IMR-90 (cell line): ENCODE data around the gene TBC1D30. TPM values are rescaled to one million over a fixed set of nuclear protein-coding genes. Genes with fewer than 3 reads are reported as not detected.

Source experiments
- ATAC-seq: fragments of 200-7000 bp; cut with Tn5 transposase; 2 replicates; pipeline ENCODE4 v1.9.1; 2020; ENCODE audit warnings: low read depth, mild to moderate bottlenecking, moderate library complexity
- BruUV-seq: library from RNA; stranded (reverse); fragments of 400-500 nt; replicated peaks from 2 replicates; lab custom pipeline; 2021; lab: Mats Ljungman, UMichigan
- CTCF ChIA-PET: fragments of 300-600 bp; formaldehyde crosslinking; extraction: SDS; loops from one replicate; lab custom pipeline; 2021; ENCODE audit warnings: antibody characterized with exemption; lab: Yijun Ruan, JAX
- POLR2A ChIA-PET: fragments of 300-600 bp; sonication (Branson Sonifier 250); formaldehyde crosslinking; loops from one replicate; lab custom pipeline; 2022; ENCODE audit warnings: antibody characterized with exemption; ENCODE audit not compliant: unreplicated experiment; lab: Charles Lee
- DNase-seq: peaks from one replicate; pipeline ENCODE4 v3.0.0; 2013
- H2AFZ ChIP-seq: replicated peaks from 2 replicates; pipeline ENCODE3; 2013; ENCODE audit warnings: low read length, mild to moderate bottlenecking; ENCODE audit not compliant: poor library complexity
- H2AK5ac ChIP-seq: 2 replicates; pipeline ENCODE4 v1.6.1; 2013; ENCODE audit warnings: low read depth, low read length, inconsistent platforms
- H2AK9ac ChIP-seq: replicated peaks from 2 replicates; pipeline ENCODE3; 2013; ENCODE audit warnings: mild to moderate bottlenecking, low read depth, low read length, moderate library complexity; ENCODE audit not compliant: poor library complexity
- H2BK120ac ChIP-seq: 2 replicates; pipeline ENCODE4 v1.6.1; 2013; ENCODE audit warnings: low read depth, low read length, inconsistent platforms
- H2BK15ac ChIP-seq: 3 replicates; pipeline ENCODE4 v1.6.1; 2013; ENCODE audit warnings: low read depth, low read length, inconsistent platforms
- H2BK20ac ChIP-seq: 2 replicates; pipeline ENCODE4 v1.6.1; 2013; ENCODE audit warnings: low read depth, mild to moderate bottlenecking, inconsistent platforms, low read length, moderate library complexity
- H2BK5ac ChIP-seq: 2 replicates; pipeline ENCODE4 v1.6.1; 2013; ENCODE audit warnings: mild to moderate bottlenecking, low read depth, low read length, inconsistent platforms; ENCODE audit not compliant: poor library complexity, severe bottlenecking
- H3K14ac ChIP-seq: replicated peaks from 2 replicates; pipeline ENCODE4 v1.6.1; 2013; ENCODE audit warnings: low read depth, low read length, inconsistent platforms
- H3K18ac ChIP-seq: 2 replicates; pipeline ENCODE4 v1.6.1; 2013; ENCODE audit warnings: low read depth, low read length, control low read depth
- H3K23ac ChIP-seq: 2 replicates; pipeline ENCODE4 v1.6.1; 2013; ENCODE audit warnings: low read depth, low read length, inconsistent platforms
- H3K27ac ChIP-seq: 2 replicates; pipeline ENCODE4 v1.5.1; 2013; ENCODE audit warnings: mild to moderate bottlenecking, control low read depth, low read length; ENCODE audit not compliant: insufficient read depth
- H3K27me3 ChIP-seq: 2 replicates; pipeline ENCODE4 v1.6.1; 2013; ENCODE audit warnings: low read length; ENCODE audit not compliant: control insufficient read depth, insufficient read depth
- H3K36me3 ChIP-seq: 2 replicates; pipeline ENCODE4 v1.6.1; 2013; ENCODE audit warnings: low read length, mixed read lengths; ENCODE audit not compliant: control insufficient read depth, insufficient read depth
- H3K4ac ChIP-seq: 2 replicates; pipeline ENCODE4 v1.6.1; 2013; ENCODE audit warnings: low read depth, low read length, inconsistent platforms
- H3K4me1 ChIP-seq: 2 replicates; pipeline ENCODE4 v1.6.1; 2013; ENCODE audit warnings: low read length, mixed read lengths; ENCODE audit not compliant: control insufficient read depth, insufficient read depth
- H3K4me2 ChIP-seq: 2 replicates; pipeline ENCODE4 v1.6.1; 2013; ENCODE audit warnings: low read depth, mild to moderate bottlenecking, control low read depth, low read length, moderate library complexity
- H3K4me3 ChIP-seq: 2 replicates; pipeline ENCODE4 v1.5.1; 2013; ENCODE audit warnings: low read depth, mild to moderate bottlenecking, control low read depth, low read length, moderate library complexity; ENCODE audit not compliant: insufficient read depth
- H3K56ac ChIP-seq: 2 replicates; pipeline ENCODE4 v1.6.1; 2013; ENCODE audit warnings: low read length, inconsistent platforms; ENCODE audit not compliant: insufficient read depth; ENCODE audit errors: extremely low read depth
- H3K79me1 ChIP-seq, 2 experiments: 2 replicates each; pipeline ENCODE4 v1.6.1; 2013; ENCODE audit warnings: low read length in 2 of 2, inconsistent platforms in 1 of 2, low read depth in 1 of 2
- H3K9ac ChIP-seq: 2 replicates; pipeline ENCODE4 v1.6.1; 2013; ENCODE audit warnings: low read depth, low read length, control low read depth
- H3K9me1 ChIP-seq: 2 replicates; pipeline ENCODE4 v1.6.1; 2013; ENCODE audit warnings: low read length, inconsistent platforms; ENCODE audit not compliant: insufficient read depth
- H3K9me3 ChIP-seq: 2 replicates; pipeline ENCODE4 v1.6.1; 2013; ENCODE audit warnings: low read length; ENCODE audit not compliant: control insufficient read depth, insufficient read depth
- H4K20me1 ChIP-seq: 2 replicates; pipeline ENCODE4 v1.6.1; 2013; ENCODE audit warnings: low read length, inconsistent platforms; ENCODE audit not compliant: insufficient read depth
- H4K5ac ChIP-seq: 2 replicates; pipeline ENCODE4 v1.6.1; 2013; ENCODE audit warnings: mild to moderate bottlenecking, low read depth, low read length, control low read depth
- H4K8ac ChIP-seq, 2 experiments: 2 replicates each; pipeline ENCODE4 v1.6.1; 2013; ENCODE audit warnings: low read depth in 2 of 2, low read length in 2 of 2, control low read depth in 1 of 2, inconsistent platforms in 1 of 2
- H4K91ac ChIP-seq: 2 replicates; pipeline ENCODE4 v1.6.1; 2013; ENCODE audit warnings: low read depth, low read length, inconsistent platforms; ENCODE audit not compliant: insufficient read depth
- BHLHE40 ChIP-seq: fragments of 150-350 bp; IDR thresholded peaks from 2 replicates; pipeline ENCODE4 v1.6.1; 2016; ENCODE audit warnings: mild to moderate bottlenecking, low read depth, low read length
- CEBPB ChIP-seq: IDR thresholded peaks from 2 replicates; pipeline ENCODE4 v1.6.1; 2012; ENCODE audit warnings: low read depth, low read length, improper control_type of control experiment
- CHD1 ChIP-seq: IDR thresholded peaks from 2 replicates; pipeline ENCODE4 v1.6.1; 2012; ENCODE audit warnings: low read depth, low read length, improper control_type of control experiment
- FOS ChIP-seq: fragments of 150-350 bp; IDR thresholded peaks from 2 replicates; pipeline ENCODE4 v1.6.1; 2016; ENCODE audit warnings: low read depth, low read length
- MAFK ChIP-seq: IDR thresholded peaks from 2 replicates; pipeline ENCODE4 v1.6.1; 2012; ENCODE audit warnings: low read depth, low read length, improper control_type of control experiment
- MAZ ChIP-seq: IDR thresholded peaks from 2 replicates; pipeline ENCODE4 v1.6.1; 2012; ENCODE audit warnings: low read depth, mild to moderate bottlenecking, low read length, improper control_type of control experiment, moderate library complexity, borderline replicate concordance
- MXI1 ChIP-seq: IDR thresholded peaks from 2 replicates; pipeline ENCODE4 v1.6.1; 2012; ENCODE audit warnings: low read depth, mild to moderate bottlenecking, low read length, moderate library complexity, borderline replicate concordance
- NFE2L2 ChIP-seq: fragments of 150-350 bp; IDR thresholded peaks from 2 replicates; pipeline ENCODE4 v1.6.1; 2016; ENCODE audit warnings: low read depth, mild to moderate bottlenecking, low read length
- POLR2A ChIP-seq: IDR thresholded peaks from 2 replicates; pipeline ENCODE4 v1.6.1; 2012; ENCODE audit warnings: mild to moderate bottlenecking, low read depth, low read length
- RAD21 ChIP-seq: IDR thresholded peaks from 2 replicates; pipeline ENCODE4 v1.6.1; 2012; ENCODE audit warnings: low read length, improper control_type of control experiment
- RCOR1 ChIP-seq: IDR thresholded peaks from 2 replicates; pipeline ENCODE4 v1.6.1; 2012; ENCODE audit warnings: mild to moderate bottlenecking, low read length, improper control_type of control experiment; ENCODE audit not compliant: insufficient replicate concordance
- RFX5 ChIP-seq: IDR thresholded peaks from 2 replicates; pipeline ENCODE4 v1.8.0; 2012; ENCODE audit warnings: low read depth, mild to moderate bottlenecking, low read length, moderate library complexity
- SMC3 ChIP-seq: fragments of 150-350 bp; IDR thresholded peaks from 2 replicates; pipeline ENCODE4 v1.6.1; 2016; ENCODE audit warnings: low read depth, mild to moderate bottlenecking, antibody characterized with exemption, low read length, moderate library complexity
- WGBS, 2 experiments: methylation state at CpG; one replicate each; pipeline versions ENCODE4 v1.1.5 to v1.1.7; 2013; ENCODE audit warnings: missing lambda C conversion rate in 2 of 2; ENCODE audit not compliant: insufficient read length in 1 of 2; ENCODE audit errors: extremely low coverage in 2 of 2; 5-methylcytosine and 5-hydroxymethylcytosine counted together
- dilution Hi-C: fragments of 300-500 bp; cut with HindIII; formaldehyde crosslinking; loops from one replicate; pipeline ENCODE4 v1.14.3; 2018; ENCODE audit warnings: low sequenced_read_pairs; ENCODE audit not compliant: unreplicated experiment
- in situ Hi-C: fragments of 300-500 bp; cut with MboI; formaldehyde crosslinking; loops from 3 replicates; pipeline ENCODE4 v1.14.3; 2019; ENCODE audit warnings: low sequenced_read_pairs, inconsistent platforms, mixed read lengths
- intact Hi-C: fragments of 100-400 bp; cut with micrococcal nuclease; formaldehyde crosslinking; loops from 2 replicates; pipeline ENCODE4 v1.10.0; 2022
- polyA plus RNA-seq, 3 experiments: library from polyadenylated mRNA; depleted of rRNA; stranded (reverse); fragments of >200 nt; gene quantifications; 2 replicates each; pipeline ENCODE4 v1.2.3, GENCODE V29; 2012; ENCODE audit warnings: low replicate concordance in 1 of 3
- total RNA-seq: library from RNA; depleted of rRNA; stranded (reverse); fragments of >200 nt; gene quantifications from 2 replicates; pipeline ENCODE4 v1.2.3, GENCODE V29; 2012
- TF ChIP-seq, protein P1 (sequence below): fragments of 150-350 bp; IDR thresholded peaks from 2 replicates; pipeline ENCODE4 v1.6.1; 2017; ENCODE audit warnings: mild to moderate bottlenecking, antibody characterized with exemption, low read length, low read depth
- TF ChIP-seq, protein P2 (sequence below): conservative IDR thresholded peaks from 2 replicates; pipeline ENCODE4 v1.5.1; 2012; ENCODE audit warnings: mild to moderate bottlenecking, low read depth, low read length, improper control_type of control experiment
- TF ChIP-seq, protein P3 (sequence below): fragments of 150-350 bp; IDR thresholded peaks from 2 replicates; pipeline ENCODE4 v1.6.1; 2016; ENCODE audit warnings: low read depth, mild to moderate bottlenecking, low read length, moderate library complexity, borderline replicate concordance

TBC1D30 gene
- total and polyA plus RNA-seq, 2 of the 4 experiments (the other 2 are of a cell fraction): 0.18 to 0.24 TPM

DNA sequence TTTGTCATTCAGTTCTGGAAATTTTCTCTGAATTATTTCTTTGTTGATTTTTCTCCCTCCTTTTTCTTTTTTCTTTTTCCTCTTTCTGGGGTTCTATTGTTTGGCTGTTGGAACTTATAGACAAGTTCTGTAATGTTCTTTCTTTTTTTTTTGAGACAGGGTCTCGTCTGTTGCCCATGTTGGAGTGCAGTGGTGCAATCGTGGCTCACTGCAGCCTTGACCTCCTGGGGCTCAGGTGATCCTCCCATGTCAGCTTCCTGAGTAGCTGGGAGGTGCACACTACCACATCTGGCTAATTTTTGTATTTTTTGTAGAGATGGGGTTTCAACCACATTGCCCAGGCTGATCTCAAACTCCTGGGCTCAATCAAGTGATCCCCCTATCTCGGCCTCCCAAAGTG lies 30.1 kb upstream of the TBC1D30 start:
- no peak overlapping the region for H3K56ac ChIP-seq
- in situ Hi-C loops (no loop called here), intact Hi-C loops (no loop called here), dilution Hi-C loops (no loop called here)
- H4K5ac ChIP-seq: no peak overlapping the region
- no peak overlapping the region for H4K91ac ChIP-seq
- no peak overlapping the region for H3K18ac ChIP-seq
- H3K4ac ChIP-seq: no peak overlapping the region
- no peaks in the 10 kb centered on the region for H3K9me1 ChIP-seq
- no peaks in the 10 kb centered on the region for H3K79me1 ChIP-seq
- DNase-seq: no peak
- no peak overlapping the region for H2AK5ac ChIP-seq
- H3K4me2 ChIP-seq: no peak overlapping the region
- CTCF ChIA-PET: interaction anchor here (3.3 kb wide), 1 partner anchor 7 kb away, joined by 10 read pairs; no protein-coding TSS in a partner anchor
- H2BK5ac ChIP-seq: no peak overlapping the region
- no peak overlapping the region for H2AK9ac ChIP-seq
- H4K20me1 ChIP-seq: no peaks in the 10 kb centered on the region
- no peak overlapping the region for H3K14ac ChIP-seq
- H3K23ac ChIP-seq: no peak overlapping the region
- no peak overlapping the region for H3K4me3 ChIP-seq
- H2BK20ac ChIP-seq: no peak overlapping the region
- no peaks in the 10 kb centered on the region for H3K9me3 ChIP-seq
- H4K8ac ChIP-seq: no peak overlapping the region
- WGBS, 2 experiments: no CpG with 5 or more reads among the region's 3 CpGs
- H2BK15ac ChIP-seq: no peak overlapping the region
- H3K27me3 ChIP-seq: peaks cover 19% of the 10 kb centered on the region
- H2AFZ ChIP-seq: no peak overlapping the region
- no peak for TF ChIP-seq SMC3
- no peak for TF ChIP-seq FOS
- TF ChIP-seq MAFK: no peak
- TF ChIP-seq RCOR1: no peak
- TF ChIP-seq BHLHE40: no peak
- TF ChIP-seq POLR2A: no peak
- no peak for TF ChIP-seq CEBPB
- no peak for TF ChIP-seq NFE2L2
- no peak for TF ChIP-seq RFX5
- no peak for TF ChIP-seq CHD1
- TF ChIP-seq, protein P1, sequence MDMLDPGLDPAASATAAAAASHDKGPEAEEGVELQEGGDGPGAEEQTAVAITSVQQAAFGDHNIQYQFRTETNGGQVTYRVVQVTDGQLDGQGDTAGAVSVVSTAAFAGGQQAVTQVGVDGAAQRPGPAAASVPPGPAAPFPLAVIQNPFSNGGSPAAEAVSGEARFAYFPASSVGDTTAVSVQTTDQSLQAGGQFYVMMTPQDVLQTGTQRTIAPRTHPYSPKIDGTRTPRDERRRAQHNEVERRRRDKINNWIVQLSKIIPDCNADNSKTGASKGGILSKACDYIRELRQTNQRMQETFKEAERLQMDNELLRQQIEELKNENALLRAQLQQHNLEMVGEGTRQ: no peak
- TF ChIP-seq, protein P2, sequence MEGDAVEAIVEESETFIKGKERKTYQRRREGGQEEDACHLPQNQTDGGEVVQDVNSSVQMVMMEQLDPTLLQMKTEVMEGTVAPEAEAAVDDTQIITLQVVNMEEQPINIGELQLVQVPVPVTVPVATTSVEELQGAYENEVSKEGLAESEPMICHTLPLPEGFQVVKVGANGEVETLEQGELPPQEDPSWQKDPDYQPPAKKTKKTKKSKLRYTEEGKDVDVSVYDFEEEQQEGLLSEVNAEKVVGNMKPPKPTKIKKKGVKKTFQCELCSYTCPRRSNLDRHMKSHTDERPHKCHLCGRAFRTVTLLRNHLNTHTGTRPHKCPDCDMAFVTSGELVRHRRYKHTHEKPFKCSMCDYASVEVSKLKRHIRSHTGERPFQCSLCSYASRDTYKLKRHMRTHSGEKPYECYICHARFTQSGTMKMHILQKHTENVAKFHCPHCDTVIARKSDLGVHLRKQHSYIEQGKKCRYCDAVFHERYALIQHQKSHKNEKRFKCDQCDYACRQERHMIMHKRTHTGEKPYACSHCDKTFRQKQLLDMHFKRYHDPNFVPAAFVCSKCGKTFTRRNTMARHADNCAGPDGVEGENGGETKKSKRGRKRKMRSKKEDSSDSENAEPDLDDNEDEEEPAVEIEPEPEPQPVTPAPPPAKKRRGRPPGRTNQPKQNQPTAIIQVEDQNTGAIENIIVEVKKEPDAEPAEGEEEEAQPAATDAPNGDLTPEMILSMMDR: no peak
- no peak for TF ChIP-seq MAZ
- no peak for TF ChIP-seq MXI1
- TF ChIP-seq, protein P3, sequence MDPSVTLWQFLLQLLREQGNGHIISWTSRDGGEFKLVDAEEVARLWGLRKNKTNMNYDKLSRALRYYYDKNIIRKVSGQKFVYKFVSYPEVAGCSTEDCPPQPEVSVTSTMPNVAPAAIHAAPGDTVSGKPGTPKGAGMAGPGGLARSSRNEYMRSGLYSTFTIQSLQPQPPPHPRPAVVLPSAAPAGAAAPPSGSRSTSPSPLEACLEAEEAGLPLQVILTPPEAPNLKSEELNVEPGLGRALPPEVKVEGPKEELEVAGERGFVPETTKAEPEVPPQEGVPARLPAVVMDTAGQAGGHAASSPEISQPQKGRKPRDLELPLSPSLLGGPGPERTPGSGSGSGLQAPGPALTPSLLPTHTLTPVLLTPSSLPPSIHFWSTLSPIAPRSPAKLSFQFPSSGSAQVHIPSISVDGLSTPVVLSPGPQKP: no peak
- TF ChIP-seq RAD21: no peak
- no TSS peak for BruUV-seq
- H3K27ac ChIP-seq: no peak overlapping the region
- POLR2A ChIA-PET: no interaction called here
- H3K4me1 ChIP-seq: no peaks in the 10 kb centered on the region
- no peak overlapping the region for H3K9ac ChIP-seq
- ATAC-seq: no peak
- no peaks in the 10 kb centered on the region for H3K36me3 ChIP-seq
- H2BK120ac ChIP-seq: no peak overlapping the region
